Astrocyte of the cerebellum (primary cell): ENCODE measurements around the gene GAGE2A.

Experiments
- DNase-seq: peaks from one replicate; pipeline ENCODE4 v3.0.0-alpha.2; 2011; ENCODE audit warnings: low read depth
- H3K4me3 ChIP-seq: 2 replicates; pipeline ENCODE4 v1.5.1; 2011; ENCODE audit warnings: mild to moderate bottlenecking, low read depth, low read length, moderate library complexity
- CTCF ChIP-seq: IDR thresholded peaks from 2 replicates; pipeline ENCODE4 v1.5.1; 2012; ENCODE audit warnings: low read length, low read depth, moderate library complexity, mild to moderate bottlenecking; ENCODE audit errors: missing control alignments
- in situ Hi-C: cut with HindIII; loops from 2 replicates; pipeline ENCODE4 v1.10.0; 2017; ENCODE audit warnings: low sequenced_read_pairs

Gene GAGE2A

GRCh38 chrX:49618574-49618973 lies 29.3 kb downstream of the GAGE2A start:
- TF ChIP-seq CTCF: no peak
- DNase-seq: no peak
- in situ Hi-C loops: no loop called here
- H3K4me3 ChIP-seq: no peak overlapping the region

- TF ChIP-seq CTCF: no peak
- in situ Hi-C loops: no loop called here
- no peak overlapping the region for H3K4me3 ChIP-seq
- no peak for DNase-seq
These were observed 37.9 kb downstream of the GAGE2A start for GRCh38 chrX:49627086-49627777.

GRCh38 chrX:49644991-49645637 lies 55.8 kb downstream of the GAGE2A start:
- no peak for TF ChIP-seq CTCF
- no peak overlapping the region for H3K4me3 ChIP-seq
- no peak for DNase-seq
- in situ Hi-C loops: no loop called here
